ENCODE measurements around the gene TRMU.

Gene TRMU

GRCh38 chr22:46290121-46290842 is 45.2 kb upstream of the TRMU start:
- no peak for TF ChIP-seq ZFX (IDR thresholded peaks at IDR 0.05)
- TF ChIP-seq, protein P1, sequence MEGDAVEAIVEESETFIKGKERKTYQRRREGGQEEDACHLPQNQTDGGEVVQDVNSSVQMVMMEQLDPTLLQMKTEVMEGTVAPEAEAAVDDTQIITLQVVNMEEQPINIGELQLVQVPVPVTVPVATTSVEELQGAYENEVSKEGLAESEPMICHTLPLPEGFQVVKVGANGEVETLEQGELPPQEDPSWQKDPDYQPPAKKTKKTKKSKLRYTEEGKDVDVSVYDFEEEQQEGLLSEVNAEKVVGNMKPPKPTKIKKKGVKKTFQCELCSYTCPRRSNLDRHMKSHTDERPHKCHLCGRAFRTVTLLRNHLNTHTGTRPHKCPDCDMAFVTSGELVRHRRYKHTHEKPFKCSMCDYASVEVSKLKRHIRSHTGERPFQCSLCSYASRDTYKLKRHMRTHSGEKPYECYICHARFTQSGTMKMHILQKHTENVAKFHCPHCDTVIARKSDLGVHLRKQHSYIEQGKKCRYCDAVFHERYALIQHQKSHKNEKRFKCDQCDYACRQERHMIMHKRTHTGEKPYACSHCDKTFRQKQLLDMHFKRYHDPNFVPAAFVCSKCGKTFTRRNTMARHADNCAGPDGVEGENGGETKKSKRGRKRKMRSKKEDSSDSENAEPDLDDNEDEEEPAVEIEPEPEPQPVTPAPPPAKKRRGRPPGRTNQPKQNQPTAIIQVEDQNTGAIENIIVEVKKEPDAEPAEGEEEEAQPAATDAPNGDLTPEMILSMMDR (conservative IDR thresholded peaks at IDR 0.05), result no peak
- no peak overlapping the region for H3K27ac ChIP-seq

DNA sequence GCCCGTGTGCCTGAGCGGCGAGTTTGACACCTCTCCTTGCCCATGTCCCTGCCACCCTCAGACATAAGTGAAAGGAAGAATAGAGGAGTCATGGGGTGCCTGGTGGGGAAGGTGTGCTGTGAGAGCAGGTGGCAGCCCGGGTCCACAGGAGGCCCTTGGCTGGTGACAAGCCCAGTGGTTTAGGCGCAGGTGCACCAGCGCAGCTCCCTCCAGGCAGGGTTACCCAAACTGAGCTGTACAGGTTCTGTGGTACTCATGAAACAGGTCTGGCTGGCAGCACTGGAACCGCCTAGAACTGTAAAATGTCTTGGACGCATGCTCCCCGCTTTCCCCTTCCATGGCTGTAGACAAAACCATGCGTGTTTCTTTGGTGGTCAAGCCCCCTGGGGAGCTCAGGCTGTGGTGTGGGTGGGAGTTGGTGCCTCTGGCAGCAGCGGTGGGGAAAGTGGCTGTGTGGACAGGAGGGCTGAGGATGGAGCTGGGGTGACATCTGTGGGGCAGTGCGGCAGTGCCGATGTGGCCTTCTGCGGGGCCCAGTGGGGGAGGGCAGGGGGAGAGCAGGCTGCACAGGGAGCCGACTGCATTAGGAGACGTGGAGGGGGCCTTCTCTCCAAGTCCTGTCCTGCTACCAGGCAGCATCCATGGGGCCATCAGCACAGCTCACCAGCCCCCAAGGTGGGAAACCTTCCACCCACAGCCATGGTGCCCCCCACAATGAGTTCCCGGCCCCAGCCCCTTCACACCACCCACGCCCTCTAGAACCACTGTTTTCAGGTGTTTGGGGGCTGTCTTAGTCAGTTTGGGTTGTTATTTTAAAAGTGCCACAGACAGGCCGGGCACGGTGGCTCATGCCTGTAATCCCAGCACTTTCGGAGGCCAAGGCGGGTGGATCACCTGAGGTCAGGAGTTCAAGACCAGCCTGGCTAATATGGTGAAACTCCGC is 44.4 kb upstream of the TRMU start:
- TF ChIP-seq, protein P1 (conservative IDR thresholded peaks at IDR 0.05), result no peak
- no peak for TF ChIP-seq ZFX (IDR thresholded peaks at IDR 0.05)

GRCh38 chr22:46292173-46292572 is 43.3 kb upstream of the TRMU start:
- no peak for TF ChIP-seq ZFX (IDR thresholded peaks at IDR 0.05)
- TF ChIP-seq, protein P1 (conservative IDR thresholded peaks at IDR 0.05), result no peak
- no peak overlapping the region for H3K27ac ChIP-seq

More for the DNA sequence above, 44.4 kb upstream of the TRMU start:
- no peak overlapping the region for H3K27ac ChIP-seq

GRCh38 chr22:46292732-46293131 is 42.8 kb upstream of the TRMU start:
- H3K27ac ChIP-seq, result no peak overlapping the region
- TF ChIP-seq ZFX (IDR thresholded peaks at IDR 0.05), result no peak
- TF ChIP-seq, protein P1 (conservative IDR thresholded peaks at IDR 0.05), result no peak

DNA sequence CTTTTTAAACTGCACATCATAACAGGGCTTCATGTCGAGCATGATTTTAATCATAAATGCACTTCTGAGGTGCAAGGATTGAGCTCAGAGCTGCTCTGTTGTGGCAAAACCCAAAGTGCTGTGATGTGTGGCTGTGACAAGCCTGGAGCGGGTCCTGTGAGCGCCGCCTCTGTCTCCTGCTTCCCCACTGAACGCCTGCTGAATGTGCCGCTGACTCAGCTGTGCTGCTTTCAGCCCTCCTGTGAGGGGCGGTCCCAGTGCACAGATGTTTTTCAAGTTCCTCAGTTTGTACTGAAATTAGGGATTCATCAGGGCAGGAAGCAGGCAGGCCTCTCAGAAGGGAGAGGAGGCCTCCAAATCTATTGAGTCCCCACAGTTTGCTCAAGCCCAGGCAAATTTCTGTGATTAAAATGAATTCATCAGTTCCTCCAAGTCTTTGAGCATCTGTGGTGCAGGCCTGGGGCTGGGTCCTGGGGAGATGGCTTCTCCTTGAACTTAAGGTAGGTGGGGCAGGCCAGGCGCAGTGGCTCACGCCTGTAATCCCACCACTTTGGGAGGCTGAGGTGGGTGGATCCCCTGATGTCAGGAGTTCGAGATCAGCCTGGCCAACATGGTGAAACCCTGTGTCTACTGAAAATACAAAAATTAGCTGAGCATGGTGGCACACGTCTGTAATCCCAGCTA is 41.8 kb upstream of the TRMU start:
- TF ChIP-seq ZFX (IDR thresholded peaks at IDR 0.05), result no peak
- TF ChIP-seq, protein P1 (conservative IDR thresholded peaks at IDR 0.05), result no peak
- no peak overlapping the region for H3K27ac ChIP-seq

DNA sequence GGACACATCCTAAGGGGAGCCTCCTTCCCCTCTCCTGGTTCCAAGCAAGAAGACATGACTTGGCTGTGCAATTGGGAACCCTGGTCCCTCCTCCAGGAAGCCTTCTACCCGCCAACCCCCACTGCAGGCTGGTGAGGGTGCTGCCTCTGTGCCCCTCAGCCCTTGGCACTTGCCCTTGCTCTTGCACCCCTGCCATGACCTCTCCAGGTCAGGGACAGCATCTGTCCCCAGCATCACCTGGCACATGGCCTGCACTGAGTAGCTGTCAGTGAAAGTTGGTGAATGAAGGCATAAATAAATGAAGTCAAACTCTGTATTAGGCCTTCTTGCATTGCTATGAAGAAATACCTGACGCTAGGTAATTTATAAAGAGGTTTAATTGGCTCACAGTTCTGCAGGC is 40.7 kb upstream of the TRMU start:
- TF ChIP-seq, protein P1 (conservative IDR thresholded peaks at IDR 0.05), result no peak
- TF ChIP-seq ZFX (IDR thresholded peaks at IDR 0.05), result no peak
- H3K27ac ChIP-seq, result no peak overlapping the region
